ENCODE data around the gene SLC6A18.

DNA sequence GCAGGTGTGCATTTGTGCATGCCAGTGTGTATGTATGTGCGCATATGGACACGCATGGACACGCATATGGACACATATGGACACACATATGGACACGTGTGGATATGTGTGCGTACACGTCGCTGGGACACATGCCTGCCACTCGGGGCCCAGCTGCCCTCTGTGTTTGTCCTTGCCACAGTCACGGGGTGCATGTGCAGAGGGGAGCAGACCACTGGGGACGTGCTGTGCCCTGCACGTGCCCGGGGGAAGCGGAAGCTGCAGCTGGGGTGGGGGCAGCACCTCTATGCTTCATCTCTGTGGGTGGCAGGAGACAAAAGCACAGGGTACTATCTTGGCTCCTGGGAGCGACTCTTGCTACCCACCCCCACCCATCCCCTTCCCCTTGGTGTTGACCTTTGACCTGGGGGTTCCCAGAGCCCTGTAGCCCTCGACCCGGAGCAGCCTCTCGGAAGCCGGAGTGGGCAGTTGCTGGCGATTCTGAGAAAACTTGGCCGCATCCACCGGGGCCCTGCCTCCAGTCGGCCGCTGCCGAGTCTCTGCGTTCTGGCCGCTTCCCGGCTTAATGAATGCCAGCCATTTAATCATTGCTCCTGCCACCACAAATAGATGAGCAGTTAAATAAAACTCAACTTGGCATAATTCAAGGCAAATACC lies 2.4 kb upstream of the SLC6A18 start:
- TF ChIP-seq CTCF (conservative IDR thresholded peaks at IDR 0.05), result no peak
- TF ChIP-seq ZFX (IDR thresholded peaks at IDR 0.05), result no peak
